Measurements from ENCODE around the gene AKR1E2. TPM values are rescaled to one million over a fixed set of nuclear protein-coding genes. Genes with fewer than 3 reads are reported as not detected.

Gene AKR1E2
- total RNA-seq, 1 donor from 2014 or later: 1.4 TPM

DNA sequence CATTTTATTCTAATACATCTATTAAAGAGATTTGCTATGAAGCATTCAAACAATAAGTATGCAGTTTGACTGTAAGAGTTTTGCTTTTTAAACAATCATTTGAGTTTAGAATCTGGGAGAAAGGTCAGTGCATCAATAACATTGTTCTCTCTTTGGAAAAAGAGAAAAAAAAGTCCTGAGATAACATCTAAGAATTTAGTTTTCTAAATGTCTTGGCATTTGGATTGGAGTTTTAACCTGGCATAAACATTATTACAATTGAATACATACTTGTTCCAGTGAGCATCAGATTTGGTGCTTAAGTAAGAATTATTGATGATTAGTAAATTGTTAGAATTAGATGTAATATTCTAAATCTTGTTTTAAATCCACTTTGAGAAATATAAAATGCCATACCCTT lies 47.2 kb upstream of the AKR1E2 start:
- H3K27ac ChIP-seq (ENCODE audit: low read depth, low read length): no peak overlapping the region
- H3K27me3 ChIP-seq (ENCODE audit: insufficient read depth, low read length): no peaks in the 10 kb centered on the region
- H3K9me3 ChIP-seq (ENCODE audit: insufficient read depth, low read depth, low read length): no peaks in the 10 kb centered on the region
- H3K27me3 Mint-ChIP-seq (ENCODE audit: low read depth, unreplicated experiment): no peaks in the 10 kb centered on the region
- H3K4me1 Mint-ChIP-seq (ENCODE audit: low read depth, unreplicated experiment): peaks cover 13% of the 10 kb centered on the region
- H3K4me3 Mint-ChIP-seq (ENCODE audit: unreplicated experiment): no peak overlapping the region
- H3K4me3 ChIP-seq (ENCODE audit: insufficient read depth, low read depth, low read length): no peak overlapping the region
- peaks cover 4% of the 10 kb centered on the region for H3K4me1 ChIP-seq (ENCODE audit: insufficient read depth, low read length)
- H3K36me3 ChIP-seq (ENCODE audit: insufficient read depth, low read length): no peaks in the 10 kb centered on the region
- TF ChIP-seq EZH2 (IDR thresholded peaks at IDR 0.05; ENCODE audit: insufficient read depth, low read length): no peak
- TF ChIP-seq, protein P1, sequence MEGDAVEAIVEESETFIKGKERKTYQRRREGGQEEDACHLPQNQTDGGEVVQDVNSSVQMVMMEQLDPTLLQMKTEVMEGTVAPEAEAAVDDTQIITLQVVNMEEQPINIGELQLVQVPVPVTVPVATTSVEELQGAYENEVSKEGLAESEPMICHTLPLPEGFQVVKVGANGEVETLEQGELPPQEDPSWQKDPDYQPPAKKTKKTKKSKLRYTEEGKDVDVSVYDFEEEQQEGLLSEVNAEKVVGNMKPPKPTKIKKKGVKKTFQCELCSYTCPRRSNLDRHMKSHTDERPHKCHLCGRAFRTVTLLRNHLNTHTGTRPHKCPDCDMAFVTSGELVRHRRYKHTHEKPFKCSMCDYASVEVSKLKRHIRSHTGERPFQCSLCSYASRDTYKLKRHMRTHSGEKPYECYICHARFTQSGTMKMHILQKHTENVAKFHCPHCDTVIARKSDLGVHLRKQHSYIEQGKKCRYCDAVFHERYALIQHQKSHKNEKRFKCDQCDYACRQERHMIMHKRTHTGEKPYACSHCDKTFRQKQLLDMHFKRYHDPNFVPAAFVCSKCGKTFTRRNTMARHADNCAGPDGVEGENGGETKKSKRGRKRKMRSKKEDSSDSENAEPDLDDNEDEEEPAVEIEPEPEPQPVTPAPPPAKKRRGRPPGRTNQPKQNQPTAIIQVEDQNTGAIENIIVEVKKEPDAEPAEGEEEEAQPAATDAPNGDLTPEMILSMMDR (IDR thresholded peaks at IDR 0.05; ENCODE audit: insufficient read depth, low read depth, low read length): no peak
- no peak overlapping the region for H2AFZ ChIP-seq (ENCODE audit: low read depth, low read length)
- H3K9me3 Mint-ChIP-seq (ENCODE audit: unreplicated experiment): no peaks in the 10 kb centered on the region
- no peak overlapping the region for H3K9ac ChIP-seq (ENCODE audit: low read length)
- DNase-seq (ENCODE audit: low read depth): no peak
- H3K36me3 Mint-ChIP-seq (ENCODE audit: low read depth, unreplicated experiment): no peaks in the 10 kb centered on the region
- no peak overlapping the region for H3K4me2 ChIP-seq (ENCODE audit: low read length)
- peak; percentile 59 for FAIRE-seq
- no peaks in the 10 kb centered on the region for H3K79me2 ChIP-seq (ENCODE audit: insufficient read depth, low read length)
- H4K20me1 ChIP-seq (ENCODE audit: insufficient read depth, low read length): no peaks in the 10 kb centered on the region
- H3K27ac Mint-ChIP-seq (ENCODE audit: unreplicated experiment): no peak overlapping the region

DNA sequence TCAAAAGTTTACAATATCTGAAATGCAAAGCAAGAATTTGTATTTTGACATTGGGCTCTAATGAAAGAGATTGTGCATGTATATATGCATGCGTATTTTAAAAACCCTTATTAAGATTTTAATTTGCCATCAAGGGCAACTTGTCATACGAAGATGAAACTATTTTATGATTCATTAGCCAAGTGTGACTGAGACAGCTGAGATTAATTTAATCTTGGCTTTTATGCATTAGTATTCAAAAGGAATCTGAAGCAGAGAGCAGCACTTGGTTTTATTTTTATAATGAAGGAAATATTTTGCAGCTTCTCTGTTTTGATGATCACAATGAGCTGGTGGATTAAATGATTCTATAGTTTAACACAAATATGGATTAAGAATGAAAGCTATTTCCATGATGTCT lies 45.9 kb upstream of the AKR1E2 start:
- Mint-ChIP-seq H3K27ac (ENCODE audit: unreplicated experiment) (no peak overlapping the region), H3K27me3 (ENCODE audit: low read depth, unreplicated experiment) (no peaks in the 10 kb centered on the region), H3K9me3 (ENCODE audit: unreplicated experiment) (no peaks in the 10 kb centered on the region), H3K4me1 (ENCODE audit: low read depth, unreplicated experiment) (peaks cover 13% of the 10 kb centered on the region), H3K4me3 (ENCODE audit: unreplicated experiment) (no peak overlapping the region), H3K36me3 (ENCODE audit: low read depth, unreplicated experiment) (no peaks in the 10 kb centered on the region)
- H3K79me2 ChIP-seq (ENCODE audit: insufficient read depth, low read length): no peaks in the 10 kb centered on the region
- peaks cover 4% of the 10 kb centered on the region for H3K4me1 ChIP-seq (ENCODE audit: insufficient read depth, low read length)
- no peaks in the 10 kb centered on the region for H3K27me3 ChIP-seq (ENCODE audit: insufficient read depth, low read length)
- H3K9me3 ChIP-seq (ENCODE audit: insufficient read depth, low read depth, low read length): no peaks in the 10 kb centered on the region
- FAIRE-seq (peak; percentile 67), DNase-seq (ENCODE audit: low read depth) (no peak)
- no peaks in the 10 kb centered on the region for H4K20me1 ChIP-seq (ENCODE audit: insufficient read depth, low read length)
- no peak overlapping the region for H3K9ac ChIP-seq (ENCODE audit: low read length)
- no peaks in the 10 kb centered on the region for H3K36me3 ChIP-seq (ENCODE audit: insufficient read depth, low read length)
- TF ChIP-seq EZH2 (IDR thresholded peaks at IDR 0.05; ENCODE audit: insufficient read depth, low read length): no peak
- TF ChIP-seq, protein P1 (IDR thresholded peaks at IDR 0.05; ENCODE audit: insufficient read depth, low read depth, low read length): no peak
- H3K27ac ChIP-seq (ENCODE audit: low read depth, low read length): no peak overlapping the region
- H3K4me3 ChIP-seq (ENCODE audit: insufficient read depth, low read depth, low read length): no peak overlapping the region
- no peak overlapping the region for H3K4me2 ChIP-seq (ENCODE audit: low read length)
- H2AFZ ChIP-seq (ENCODE audit: low read depth, low read length): no peak overlapping the region

DNA sequence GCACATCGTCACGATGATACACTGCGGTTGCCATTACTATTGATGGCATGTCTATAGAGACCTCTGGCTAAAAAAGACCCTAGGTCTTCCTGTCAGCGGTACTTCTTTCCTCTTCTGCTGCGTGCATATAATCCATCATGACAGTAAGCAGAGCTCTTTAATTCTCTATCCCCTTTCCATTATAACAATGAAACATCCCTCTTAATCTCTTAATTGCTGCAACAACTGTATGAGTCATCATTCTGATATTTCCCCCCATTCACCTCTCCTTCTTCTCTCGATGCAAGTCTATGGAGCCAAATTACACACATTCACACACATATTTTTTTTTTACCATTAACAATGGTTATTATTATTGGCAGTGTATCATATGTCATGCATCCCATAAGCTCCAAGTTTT lies 45.2 kb upstream of the AKR1E2 start:
- Mint-ChIP-seq H3K27me3 (ENCODE audit: low read depth, unreplicated experiment) (no peaks in the 10 kb centered on the region), H3K4me3 (ENCODE audit: unreplicated experiment) (no peak overlapping the region), H3K9me3 (ENCODE audit: unreplicated experiment) (no peaks in the 10 kb centered on the region), H3K27ac (ENCODE audit: unreplicated experiment) (no peak overlapping the region), H3K4me1 (ENCODE audit: low read depth, unreplicated experiment) (peaks cover 8% of the 10 kb centered on the region), H3K36me3 (ENCODE audit: low read depth, unreplicated experiment) (no peaks in the 10 kb centered on the region)
- H3K36me3 ChIP-seq (ENCODE audit: insufficient read depth, low read length): no peaks in the 10 kb centered on the region
- H3K4me2 ChIP-seq (ENCODE audit: low read length): peak overlapping the region; percentile 10
- H4K20me1 ChIP-seq (ENCODE audit: insufficient read depth, low read length): no peaks in the 10 kb centered on the region
- no peaks in the 10 kb centered on the region for H3K9me3 ChIP-seq (ENCODE audit: insufficient read depth, low read depth, low read length)
- FAIRE-seq: peak; percentile 23
- no peak overlapping the region for H3K9ac ChIP-seq (ENCODE audit: low read length)
- no peak overlapping the region for H3K4me3 ChIP-seq (ENCODE audit: insufficient read depth, low read depth, low read length)
- peaks cover 4% of the 10 kb centered on the region for H3K4me1 ChIP-seq (ENCODE audit: insufficient read depth, low read length)
- H2AFZ ChIP-seq (ENCODE audit: low read depth, low read length): no peak overlapping the region
- DNase-seq (ENCODE audit: low read depth): peak; percentile 72
- H3K27me3 ChIP-seq (ENCODE audit: insufficient read depth, low read length): no peaks in the 10 kb centered on the region
- TF ChIP-seq, protein P1 (IDR thresholded peaks at IDR 0.05; ENCODE audit: insufficient read depth, low read depth, low read length): no peak
- H3K27ac ChIP-seq (ENCODE audit: low read depth, low read length): no peak overlapping the region
- H3K79me2 ChIP-seq (ENCODE audit: insufficient read depth, low read length): no peaks in the 10 kb centered on the region
